DMS79 (cell line): ENCODE measurements around the gene AKT3.
"Not testable (repeated sequence)": the region's sequence is repeated elsewhere in the genome, so short reads cannot be mapped to it uniquely, and the experiment has no call there.

Experiments
- DNase-seq: peaks from one replicate; lab custom pipeline; 2025; lab: John Stamatoyannopoulos, UW

Gene AKT3

GRCh38 chr1:243841507-243841906, 8.5 kb downstream of the AKT3 start:
- no peak for DNase-seq

GRCh38 chr1:243837907-243838535, 12.0 kb downstream of the AKT3 start:
- no peak for DNase-seq

- DNase-seq: no peak
Observed at GRCh38 chr1:243834130-243834529, 15.9 kb downstream of the AKT3 start.

- DNase-seq: no peak
Observed at GRCh38 chr1:243831463-243831862, 18.6 kb downstream of the AKT3 start.

- no peak for DNase-seq
Observed at GRCh38 chr1:243827206-243827605, 22.8 kb downstream of the AKT3 start.

GRCh38 chr1:243824907-243825306, 25.1 kb downstream of the AKT3 start:
- DNase-seq: not testable (repeated sequence)

- DNase-seq: no peak
Observed at GRCh38 chr1:243821177-243821680, 28.8 kb downstream of the AKT3 start.

GRCh38 chr1:243819438-243819839, 30.6 kb downstream of the AKT3 start:
- no peak for DNase-seq

GRCh38 chr1:243818978-243819377, 31.1 kb downstream of the AKT3 start:
- DNase-seq: no peak

GRCh38 chr1:243814718-243815117, 35.3 kb downstream of the AKT3 start:
- no peak for DNase-seq

- not testable (repeated sequence) for DNase-seq
Observed at GRCh38 chr1:243807346-243807745, 42.7 kb downstream of the AKT3 start.

GRCh38 chr1:243806310-243806709, 43.7 kb downstream of the AKT3 start:
- DNase-seq: no peak

GRCh38 chr1:243802736-243803135, 47.3 kb downstream of the AKT3 start:
- no peak for DNase-seq

- DNase-seq: no peak
Observed at GRCh38 chr1:243801378-243801777, 48.7 kb downstream of the AKT3 start.

GRCh38 chr1:243799908-243800307, 50.1 kb downstream of the AKT3 start:
- DNase-seq: no peak

- DNase-seq: no peak
Observed at GRCh38 chr1:243798726-243799125, 51.3 kb downstream of the AKT3 start.

GRCh38 chr1:243796016-243796415, 54.0 kb downstream of the AKT3 start:
- no peak for DNase-seq

GRCh38 chr1:243793298-243793697, 56.7 kb downstream of the AKT3 start:
- DNase-seq: no peak

GRCh38 chr1:243792891-243793290, 57.2 kb downstream of the AKT3 start:
- no peak for DNase-seq

GRCh38 chr1:243792401-243792800, 57.6 kb downstream of the AKT3 start:
- DNase-seq: no peak

GRCh38 chr1:243791586-243792267, 58.3 kb downstream of the AKT3 start:
- no peak for DNase-seq

- no peak for DNase-seq
Observed at GRCh38 chr1:243790404-243790803, 59.6 kb downstream of the AKT3 start.

GRCh38 chr1:243786531-243786930, 63.5 kb downstream of the AKT3 start:
- no peak for DNase-seq

GRCh38 chr1:243784506-243784905, 65.5 kb downstream of the AKT3 start:
- no peak for DNase-seq
